Measurements from ENCODE around the gene WFDC12. TPM values are rescaled to one million over a fixed set of nuclear protein-coding genes. Genes with fewer than 3 reads are reported as not detected.
"Not testable (repeated sequence)": the region's sequence is repeated elsewhere in the genome, so short reads cannot be mapped to it uniquely, and the experiment has no call there.

WFDC12 gene
- total RNA-seq, 1 donor from 2014 or later: not detected

- Mint-ChIP-seq H3K36me3 (ENCODE audit: low read depth) (no peaks in the 10 kb centered on the region), H3K27me3 (peaks cover 28% of the 10 kb centered on the region), H3K9me3 (no peaks in the 10 kb centered on the region), H3K27ac (no peak overlapping the region), H3K4me1 (peaks cover 5% of the 10 kb centered on the region), H3K4me3 (no peak overlapping the region)
- TF ChIP-seq CTCF (IDR thresholded peaks at IDR 0.05): no peak
- ChIA-PET CTCF (no interaction called here), POLR2A (no interaction called here)
- intact Hi-C loops (cut with micrococcal nuclease): no loop called here
- no peak for DNase-seq
- ATAC-seq (ENCODE audit: low read depth): no peak
These were observed 24.8 kb upstream of the WFDC12 start for GRCh38 chr20:45149062-45149461.

- H3K4me3 Mint-ChIP-seq: no peak overlapping the region
- no peak for TF ChIP-seq CTCF (IDR thresholded peaks at IDR 0.05)
- H3K9me3 Mint-ChIP-seq: no peaks in the 10 kb centered on the region
- CTCF ChIA-PET: no interaction called here
- ATAC-seq (ENCODE audit: low read depth) (no peak), DNase-seq (no peak)
- POLR2A ChIA-PET: no interaction called here
- no peak overlapping the region for H3K27ac Mint-ChIP-seq
- no peaks in the 10 kb centered on the region for H3K4me1 Mint-ChIP-seq
- H3K27me3 Mint-ChIP-seq: peaks cover 19% of the 10 kb centered on the region
- H3K36me3 Mint-ChIP-seq (ENCODE audit: low read depth): no peaks in the 10 kb centered on the region
- intact Hi-C loops (cut with micrococcal nuclease): no loop called here
These were observed 16.6 kb upstream of the WFDC12 start for GRCh38 chr20:45140836-45141235.

GRCh38 chr20:45139733-45140375 is 15.6 kb upstream of the WFDC12 start:
- DNase-seq; H3K36me3 Mint-ChIP-seq (ENCODE audit: low read depth); ATAC-seq (ENCODE audit: low read depth); H3K27ac Mint-ChIP-seq; H3K9me3 Mint-ChIP-seq; H3K4me3 Mint-ChIP-seq; POLR2A ChIA-PET; H3K4me1 Mint-ChIP-seq: not testable (repeated sequence)
- H3K27me3 Mint-ChIP-seq: peaks cover 22% of the 10 kb centered on the region
- CTCF ChIA-PET: interaction anchor here (1.3 to 1.4 kb wide), 2 partner anchors 151 to 631 kb away, joined by 4 read pairs; no protein-coding TSS in a partner anchor
- intact Hi-C loops (cut with micrococcal nuclease): loop anchor here (5.0 kb wide), 1 partner anchor 152 kb away; no protein-coding TSS in a partner anchor

GRCh38 chr20:45138561-45139300 is 14.5 kb upstream of the WFDC12 start:
- DNase-seq (peak; percentile 34), ATAC-seq (ENCODE audit: low read depth) (no peak)
- TF ChIP-seq CTCF (IDR thresholded peaks at IDR 0.05): no peak
- ChIA-PET POLR2A (no interaction called here), CTCF (interaction anchor here (1.3 to 1.4 kb wide), 2 partner anchors 152 to 632 kb away, joined by 4 read pairs; no protein-coding TSS in a partner anchor)
- Mint-ChIP-seq H3K9me3 (no peaks in the 10 kb centered on the region), H3K4me3 (no peak overlapping the region), H3K36me3 (ENCODE audit: low read depth) (no peaks in the 10 kb centered on the region), H3K27ac (no peak overlapping the region), H3K27me3 (peaks cover 14% of the 10 kb centered on the region), H3K4me1 (no peaks in the 10 kb centered on the region)
- intact Hi-C loops (cut with micrococcal nuclease): loop anchor here (5.0 kb wide), 1 partner anchor 154 kb away; no protein-coding TSS in a partner anchor

GRCh38 chr20:45136911-45137310 is 12.6 kb upstream of the WFDC12 start:
- ATAC-seq (ENCODE audit: low read depth): no peak
- Mint-ChIP-seq H3K4me3 (no peak overlapping the region), H3K27ac (no peak overlapping the region), H3K36me3 (ENCODE audit: low read depth) (no peaks in the 10 kb centered on the region), H3K27me3 (peaks cover 19% of the 10 kb centered on the region), H3K9me3 (no peaks in the 10 kb centered on the region), H3K4me1 (no peaks in the 10 kb centered on the region)
- ChIA-PET CTCF (no interaction called here), POLR2A (no interaction called here)
- no peak for TF ChIP-seq CTCF (IDR thresholded peaks at IDR 0.05)
- intact Hi-C loops (cut with micrococcal nuclease): loop anchor here (5.0 kb wide), 1 partner anchor 155 kb away; no protein-coding TSS in a partner anchor
- no peak for DNase-seq

Measured in activated B cell treated with CpG ODN at 0.5 μM for 24 hours (primary cell).